ENCODE data around the gene EFHC1. TPM values are rescaled to one million over a fixed set of nuclear protein-coding genes. Genes with fewer than 3 reads are reported as not detected.

Gene EFHC1
- total and polyA plus RNA-seq, 7 donors: 1.8 to 38.5 (median 15.9) TPM

DNA sequence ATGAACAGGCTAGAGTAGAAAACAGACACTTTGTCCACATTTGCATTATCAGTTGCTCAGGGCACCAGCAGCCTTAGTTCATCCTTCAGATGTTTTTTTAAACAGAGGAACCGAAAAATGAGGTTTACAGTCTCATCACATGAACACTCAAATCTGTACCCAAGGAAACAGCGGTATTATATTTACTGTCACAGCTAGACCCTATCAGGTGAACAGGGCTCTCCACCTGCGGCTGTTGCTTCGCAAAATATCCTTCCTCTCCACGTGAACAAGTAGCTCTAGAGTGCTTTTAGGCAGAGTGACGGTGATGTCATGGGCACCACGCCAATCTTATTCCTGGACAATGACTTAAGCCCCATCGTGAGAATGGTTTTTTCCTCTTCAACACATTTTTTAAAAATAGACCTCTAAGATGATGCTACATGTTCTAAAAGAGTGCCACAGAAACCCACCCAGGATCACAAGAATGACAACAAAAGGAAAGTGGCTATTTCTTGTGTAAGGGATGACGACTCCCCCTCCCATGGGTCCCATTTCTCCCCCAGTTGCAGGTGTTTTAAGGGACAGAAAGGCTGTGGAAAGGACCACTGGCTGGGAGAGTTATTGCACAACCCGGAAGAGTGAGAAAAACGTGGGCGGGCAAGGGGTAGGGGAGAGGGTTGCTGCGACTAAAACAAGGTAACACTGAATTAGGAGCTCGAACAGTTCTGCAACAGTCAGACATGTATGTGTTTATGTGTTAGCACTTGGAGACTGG, 77.7 kb downstream of the EFHC1 start:
- H3K9me3 ChIP-seq: no peaks in the 10 kb centered on the region
- peak overlapping the region in 2 of 4 donors; percentile 45 to 51 for H3K27ac ChIP-seq
- H3K27me3 ChIP-seq: no peaks in the 10 kb centered on the region
- peaks cover 0 to 15% (median 6%) of the 10 kb centered on the region in 4 donors for H3K36me3 ChIP-seq
- TF ChIP-seq POLR2AphosphoS5 (IDR thresholded peaks at IDR 0.05) (no peak), EP300 (IDR thresholded peaks at IDR 0.05) (no peak), POLR2A (IDR thresholded peaks at IDR 0.05) (no peak)
- TF ChIP-seq, protein P1, sequence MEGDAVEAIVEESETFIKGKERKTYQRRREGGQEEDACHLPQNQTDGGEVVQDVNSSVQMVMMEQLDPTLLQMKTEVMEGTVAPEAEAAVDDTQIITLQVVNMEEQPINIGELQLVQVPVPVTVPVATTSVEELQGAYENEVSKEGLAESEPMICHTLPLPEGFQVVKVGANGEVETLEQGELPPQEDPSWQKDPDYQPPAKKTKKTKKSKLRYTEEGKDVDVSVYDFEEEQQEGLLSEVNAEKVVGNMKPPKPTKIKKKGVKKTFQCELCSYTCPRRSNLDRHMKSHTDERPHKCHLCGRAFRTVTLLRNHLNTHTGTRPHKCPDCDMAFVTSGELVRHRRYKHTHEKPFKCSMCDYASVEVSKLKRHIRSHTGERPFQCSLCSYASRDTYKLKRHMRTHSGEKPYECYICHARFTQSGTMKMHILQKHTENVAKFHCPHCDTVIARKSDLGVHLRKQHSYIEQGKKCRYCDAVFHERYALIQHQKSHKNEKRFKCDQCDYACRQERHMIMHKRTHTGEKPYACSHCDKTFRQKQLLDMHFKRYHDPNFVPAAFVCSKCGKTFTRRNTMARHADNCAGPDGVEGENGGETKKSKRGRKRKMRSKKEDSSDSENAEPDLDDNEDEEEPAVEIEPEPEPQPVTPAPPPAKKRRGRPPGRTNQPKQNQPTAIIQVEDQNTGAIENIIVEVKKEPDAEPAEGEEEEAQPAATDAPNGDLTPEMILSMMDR (IDR thresholded peaks at IDR 0.05): no peak
- H3K4me3 ChIP-seq: no peak overlapping the region
- WGBS, 2 donors: 81 to 85% methylated on average over 14 of the region's 14 CpGs
- peaks cover 0 to 35% (median 22%) of the 10 kb centered on the region in 4 donors for H3K4me1 ChIP-seq
- intact Hi-C loops (cut with DNase I): no loop called here
- peak; percentile 82 for DNase-seq

DNA sequence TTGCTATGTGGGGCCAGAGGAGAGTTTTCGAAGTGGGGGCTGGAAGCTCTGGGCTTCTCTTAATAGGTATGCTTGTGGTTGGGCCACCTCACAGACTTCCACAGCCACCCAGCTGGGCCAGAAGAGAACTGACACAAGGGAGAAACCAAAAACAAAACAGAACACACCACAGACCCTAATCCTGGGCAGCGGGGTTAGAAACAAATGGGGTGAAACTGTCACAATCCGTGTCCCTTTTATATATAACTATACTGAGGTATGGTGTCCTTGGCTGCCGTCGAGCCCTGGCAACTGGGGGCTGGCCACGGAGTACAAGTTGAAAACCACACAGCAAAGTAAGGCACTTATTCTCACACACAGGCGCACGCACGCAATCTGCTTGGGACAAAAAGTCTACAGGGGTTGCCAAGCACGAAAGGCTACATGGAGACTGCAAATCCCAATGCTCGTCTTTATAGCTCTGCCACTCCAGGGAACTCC, 78.4 kb downstream of the EFHC1 start:
- intact Hi-C loops (cut with DNase I): no loop called here
- peaks cover 0 to 16% (median 8%) of the 10 kb centered on the region in 4 donors for H3K36me3 ChIP-seq
- TF ChIP-seq POLR2A (IDR thresholded peaks at IDR 0.05) (no peak), POLR2AphosphoS5 (IDR thresholded peaks at IDR 0.05) (no peak), EP300 (IDR thresholded peaks at IDR 0.05) (no peak)
- TF ChIP-seq, protein P1 (IDR thresholded peaks at IDR 0.05): no peak
- peak overlapping the region in 3 of 4 donors; percentile 14 to 51 (median 45) for H3K27ac ChIP-seq
- DNase-seq: no peak
- no peak overlapping the region for H3K4me3 ChIP-seq
- H3K9me3 ChIP-seq: no peaks in the 10 kb centered on the region
- peaks cover 0 to 42% (median 25%) of the 10 kb centered on the region in 4 donors for H3K4me1 ChIP-seq
- WGBS, 2 donors: 83 to 90% methylated on average over 11 of the region's 11 CpGs
- H3K27me3 ChIP-seq: no peaks in the 10 kb centered on the region

DNA sequence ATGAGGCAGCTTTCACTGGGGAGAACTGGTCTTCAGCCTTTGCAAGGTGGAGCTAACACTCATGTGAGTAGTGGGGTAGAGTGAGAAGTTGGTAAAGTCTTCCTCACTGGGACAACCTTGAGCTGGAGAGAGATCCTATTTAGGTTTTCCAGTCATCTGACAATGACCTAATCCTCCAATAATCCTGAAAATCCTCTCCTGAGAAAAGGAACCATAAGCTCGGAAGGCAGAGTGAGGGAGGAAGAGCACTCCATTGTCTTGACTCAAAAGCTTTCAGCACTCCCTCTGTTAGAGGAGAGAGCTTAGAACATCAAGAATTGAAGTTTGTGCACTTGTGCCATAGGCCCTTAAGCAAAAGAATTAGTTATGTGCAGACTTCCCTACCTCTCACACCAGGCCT, 78.9 kb downstream of the EFHC1 start:
- no peaks in the 10 kb centered on the region for H3K27me3 ChIP-seq
- H3K36me3 ChIP-seq: peaks cover 0 to 16% (median 8%) of the 10 kb centered on the region in 4 donors
- H3K9me3 ChIP-seq: no peaks in the 10 kb centered on the region
- WGBS, 2 donors: 76 to 93% methylated on average over 1 of the region's 1 CpG
- H3K27ac ChIP-seq: peak overlapping the region in 3 of 4 donors; percentile 14 to 51 (median 45)
- peaks cover 0 to 47% (median 29%) of the 10 kb centered on the region in 4 donors for H3K4me1 ChIP-seq
- no peak for DNase-seq
- H3K4me3 ChIP-seq: no peak overlapping the region
- intact Hi-C loops (cut with DNase I): no loop called here
- TF ChIP-seq EP300 (IDR thresholded peaks at IDR 0.05) (no peak), POLR2AphosphoS5 (IDR thresholded peaks at IDR 0.05) (no peak), POLR2A (IDR thresholded peaks at IDR 0.05) (no peak)
- TF ChIP-seq, protein P1 (IDR thresholded peaks at IDR 0.05): no peak

DNA sequence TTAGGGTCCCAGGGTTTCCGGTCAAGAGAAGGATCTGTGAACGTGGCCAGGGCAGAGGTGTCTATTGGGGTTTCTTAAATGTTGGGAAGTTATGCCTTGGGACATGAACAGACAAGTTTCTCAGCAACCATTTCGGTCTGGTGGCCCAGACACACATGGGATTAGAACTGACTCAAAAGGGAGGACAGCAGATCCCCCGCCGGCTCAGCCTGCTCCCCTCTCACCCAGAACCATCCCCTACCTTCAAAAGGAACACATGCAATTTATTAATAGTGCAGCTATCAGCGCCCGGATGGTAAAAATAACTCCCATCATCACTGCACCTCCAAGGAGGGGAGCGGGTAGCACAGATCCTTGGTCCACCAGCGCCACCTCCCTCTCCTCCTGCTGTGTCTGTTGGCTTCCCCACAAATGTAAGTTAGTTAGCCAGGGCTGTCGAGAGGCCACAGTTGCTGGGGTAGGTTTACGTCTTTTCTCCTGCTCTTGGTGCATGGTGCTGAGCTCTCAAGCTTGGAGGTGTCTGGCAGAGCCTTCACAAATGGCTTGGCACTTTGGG, 79.6 kb downstream of the EFHC1 start:
- 96 to 97% methylated on average over 11 of the region's 11 CpGs for WGBS, 2 donors
- peak overlapping the region in 1 of 4 donors; percentile 45 for H3K27ac ChIP-seq
- no peaks in the 10 kb centered on the region for H3K9me3 ChIP-seq
- H3K36me3 ChIP-seq: peaks cover 0 to 16% (median 8%) of the 10 kb centered on the region in 4 donors
- DNase-seq: no peak
- intact Hi-C loops (cut with DNase I): loop anchor here (5.0 kb wide), 1 partner anchor 98 kb away; no protein-coding TSS in a partner anchor
- H3K27me3 ChIP-seq: no peaks in the 10 kb centered on the region
- peaks cover 0 to 54% (median 37%) of the 10 kb centered on the region in 4 donors for H3K4me1 ChIP-seq
- TF ChIP-seq, protein P1 (IDR thresholded peaks at IDR 0.05): no peak
- TF ChIP-seq EP300 (IDR thresholded peaks at IDR 0.05) (no peak), POLR2A (IDR thresholded peaks at IDR 0.05) (no peak), POLR2AphosphoS5 (IDR thresholded peaks at IDR 0.05) (no peak)
- no peak overlapping the region for H3K4me3 ChIP-seq
